GM21717 (cell line): ENCODE results near the gene USP2.

Experiments used
- ATAC-seq: cut with Tn5 transposase; IDR thresholded peaks from one replicate; pipeline ENCODE4 v1.9.1; 2021; ENCODE audit warnings: mild to moderate bottlenecking, moderate library complexity; ENCODE audit not compliant: unreplicated experiment

The USP2 gene

GRCh38 chr11:119310682-119311052 lies 70.8 kb downstream of the USP2 start:
- ATAC-seq, result no peak

- no peak for ATAC-seq
These were observed 71.4 kb downstream of the USP2 start for GRCh38 chr11:119309953-119310681.

GRCh38 chr11:119309411-119309810 lies 72.1 kb downstream of the USP2 start:
- no peak for ATAC-seq

- ATAC-seq, result no peak
These were observed 73.5 kb downstream of the USP2 start for GRCh38 chr11:119307974-119308373.

- no peak for ATAC-seq
These were observed 74.3 kb downstream of the USP2 start for GRCh38 chr11:119307219-119307618.

GRCh38 chr11:119306373-119306890 lies 75.1 kb downstream of the USP2 start:
- no peak for ATAC-seq

GRCh38 chr11:119305556-119306372 lies 75.7 kb downstream of the USP2 start:
- ATAC-seq, result no peak
